Measurements from ENCODE around the gene ZNF273.
"Not testable (repeated sequence)": the region's sequence is repeated elsewhere in the genome, so short reads cannot be mapped to it uniquely, and the experiment has no call there.

DNA sequence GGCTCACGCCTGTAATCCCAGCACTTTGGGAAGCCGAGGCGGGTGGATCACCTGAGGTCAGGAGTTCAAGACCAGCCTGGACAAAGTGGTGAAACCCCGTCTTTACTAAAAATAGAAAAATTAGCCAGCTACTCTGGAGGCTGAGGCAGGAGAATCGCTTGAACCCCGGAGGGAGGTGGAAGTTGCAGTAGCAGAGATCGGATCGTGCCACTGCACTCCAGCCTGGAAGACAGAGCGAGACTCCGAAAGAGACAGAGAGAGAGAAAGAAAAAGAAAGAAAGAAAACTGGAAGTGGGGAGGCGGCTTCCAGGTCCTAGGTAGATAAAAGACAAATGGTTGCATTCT is 640 bp upstream of the ZNF273 start:
- TF ChIP-seq, protein P1, sequence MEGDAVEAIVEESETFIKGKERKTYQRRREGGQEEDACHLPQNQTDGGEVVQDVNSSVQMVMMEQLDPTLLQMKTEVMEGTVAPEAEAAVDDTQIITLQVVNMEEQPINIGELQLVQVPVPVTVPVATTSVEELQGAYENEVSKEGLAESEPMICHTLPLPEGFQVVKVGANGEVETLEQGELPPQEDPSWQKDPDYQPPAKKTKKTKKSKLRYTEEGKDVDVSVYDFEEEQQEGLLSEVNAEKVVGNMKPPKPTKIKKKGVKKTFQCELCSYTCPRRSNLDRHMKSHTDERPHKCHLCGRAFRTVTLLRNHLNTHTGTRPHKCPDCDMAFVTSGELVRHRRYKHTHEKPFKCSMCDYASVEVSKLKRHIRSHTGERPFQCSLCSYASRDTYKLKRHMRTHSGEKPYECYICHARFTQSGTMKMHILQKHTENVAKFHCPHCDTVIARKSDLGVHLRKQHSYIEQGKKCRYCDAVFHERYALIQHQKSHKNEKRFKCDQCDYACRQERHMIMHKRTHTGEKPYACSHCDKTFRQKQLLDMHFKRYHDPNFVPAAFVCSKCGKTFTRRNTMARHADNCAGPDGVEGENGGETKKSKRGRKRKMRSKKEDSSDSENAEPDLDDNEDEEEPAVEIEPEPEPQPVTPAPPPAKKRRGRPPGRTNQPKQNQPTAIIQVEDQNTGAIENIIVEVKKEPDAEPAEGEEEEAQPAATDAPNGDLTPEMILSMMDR (IDR thresholded peaks at IDR 0.05) = not testable (repeated sequence)
- TF ChIP-seq POLR2A (IDR thresholded peaks at IDR 0.05) = not testable (repeated sequence)

Data from suprapubic skin (tissue), 3 donors.